MCF 10A (cell line): Measurements from ENCODE around the gene ILDR1. TPM values are rescaled to one million over a fixed set of nuclear protein-coding genes. Genes with fewer than 3 reads are reported as not detected.

Experiments used
- BruUV-seq: library from RNA; stranded (reverse); fragments of 400-500 nt; replicated peaks from 2 replicates; lab custom pipeline; 2021; lab: Mats Ljungman, UMichigan
- CTCF ChIA-PET: fragments of 300-600 bp; sonication (Branson Sonifier 250); formaldehyde crosslinking; extraction: SDS; loops from one replicate; lab custom pipeline; 2021; ENCODE audit warnings: antibody characterized with exemption, inconsistent platforms; lab: Yijun Ruan, JAX
- POLR2A ChIA-PET: fragments of 300-600, 350-650 bp; sonication (Branson Sonifier 250); formaldehyde crosslinking; extraction: SDS; loops from one replicate; lab custom pipeline; 2020; ENCODE audit warnings: antibody characterized with exemption, inconsistent platforms; lab: Yijun Ruan, JAX
- DNase-seq: peaks from one replicate; pipeline ENCODE4 v3.0.0-alpha.2; 2018; ENCODE audit not compliant: unreplicated experiment
- H3K27ac Mint-ChIP-seq: one replicate; pipeline ENCODE4 v1.8.0; 2022; ENCODE audit warnings: mild to moderate bottlenecking, low read depth, mixed read lengths; ENCODE audit not compliant: unreplicated experiment
- H3K27me3 Mint-ChIP-seq: one replicate; pipeline ENCODE4 v1.8.0; 2022; ENCODE audit warnings: mixed read lengths; ENCODE audit not compliant: insufficient read depth, unreplicated experiment
- H3K36me3 Mint-ChIP-seq: one replicate; pipeline ENCODE4 v1.8.0; 2022; ENCODE audit warnings: mild to moderate bottlenecking, moderate library complexity, mixed read lengths; ENCODE audit not compliant: insufficient read depth, unreplicated experiment
- H3K4me1 Mint-ChIP-seq: one replicate; pipeline ENCODE4 v1.8.0; 2022; ENCODE audit warnings: mixed read lengths; ENCODE audit not compliant: insufficient read depth, unreplicated experiment
- H3K4me3 Mint-ChIP-seq: one replicate; pipeline ENCODE4 v1.8.0; 2022; ENCODE audit warnings: mild to moderate bottlenecking, moderate library complexity, mixed read lengths; ENCODE audit not compliant: unreplicated experiment
- H3K9me3 Mint-ChIP-seq: one replicate; pipeline ENCODE4 v1.8.0; 2022; ENCODE audit warnings: mixed read lengths; ENCODE audit not compliant: unreplicated experiment
- CTCF ChIP-seq: fragments of 200-600 bp; IDR thresholded peaks from one replicate; pipeline ENCODE4 v1.8.0; 2022; ENCODE audit warnings: antibody characterized with exemption, mild to moderate bottlenecking; ENCODE audit not compliant: unreplicated experiment
- intact Hi-C: fragments of 100-400 bp; cut with micrococcal nuclease; formaldehyde crosslinking; loops from 2 replicates; pipeline ENCODE4 v1.14.1; 2022
- total RNA-seq: library from RNA; stranded (reverse); gene quantifications from 2 replicates; pipeline ENCODE4 v1.2.3, GENCODE V29; 2022

The ILDR1 gene
- total RNA-seq, 1 experiment from 2014 or later: 0.23 TPM

- H3K4me1 Mint-ChIP-seq: no peaks in the 10 kb centered on the region
- CTCF ChIA-PET: interaction anchor here (0.6 kb wide), 2 partner anchors 20 to 32 kb away, joined by 3 read pairs; no protein-coding TSS in a partner anchor
- peaks cover 6% of the 10 kb centered on the region for H3K9me3 Mint-ChIP-seq
- DNase-seq: no peak
- intact Hi-C loops: no loop called here
- POLR2A ChIA-PET: no interaction called here
- no peaks in the 10 kb centered on the region for H3K36me3 Mint-ChIP-seq
- TF ChIP-seq CTCF: no peak
- BruUV-seq: no TSS peak
- no peaks in the 10 kb centered on the region for H3K27me3 Mint-ChIP-seq
- H3K27ac Mint-ChIP-seq: no peak overlapping the region
- no peak overlapping the region for H3K4me3 Mint-ChIP-seq
These were observed 58.4 kb downstream of the ILDR1 start for GRCh38 chr3:121963608-121964007.

DNA sequence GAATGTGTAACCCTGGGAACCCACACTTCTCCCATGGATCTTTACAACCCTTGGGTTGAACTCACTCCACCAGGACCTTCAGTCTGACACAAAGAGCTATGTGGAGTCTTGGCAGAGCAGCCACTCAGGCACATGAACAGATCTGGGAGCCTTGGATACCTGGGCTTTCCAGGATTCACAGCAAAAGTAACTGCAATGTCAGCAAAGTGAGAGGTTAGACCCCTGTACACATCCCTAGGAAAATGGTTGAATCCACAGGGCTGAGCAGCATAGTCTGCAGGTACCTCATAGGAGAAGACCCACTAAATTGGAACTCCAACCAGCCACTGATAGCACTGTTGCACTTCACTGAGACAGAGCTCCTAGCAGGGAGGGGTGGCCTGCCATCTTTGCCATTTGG, 59.6 kb downstream of the ILDR1 start:
- no peak for DNase-seq
- CTCF ChIA-PET: no interaction called here
- H3K4me3 Mint-ChIP-seq: no peak overlapping the region
- no peaks in the 10 kb centered on the region for H3K27me3 Mint-ChIP-seq
- no TSS peak for BruUV-seq
- no peaks in the 10 kb centered on the region for H3K4me1 Mint-ChIP-seq
- POLR2A ChIA-PET: no interaction called here
- no peaks in the 10 kb centered on the region for H3K36me3 Mint-ChIP-seq
- no peak for TF ChIP-seq CTCF
- H3K9me3 Mint-ChIP-seq: peaks cover 6% of the 10 kb centered on the region
- intact Hi-C loops: no loop called here
- H3K27ac Mint-ChIP-seq: no peak overlapping the region

- no TSS peak for BruUV-seq
- CTCF ChIA-PET: no interaction called here
- H3K27ac Mint-ChIP-seq: no peak overlapping the region
- DNase-seq: no peak
- no peak for TF ChIP-seq CTCF
- H3K4me1 Mint-ChIP-seq: no peaks in the 10 kb centered on the region
- intact Hi-C loops: no loop called here
- H3K27me3 Mint-ChIP-seq: no peaks in the 10 kb centered on the region
- no peak overlapping the region for H3K4me3 Mint-ChIP-seq
- peaks cover 6% of the 10 kb centered on the region for H3K9me3 Mint-ChIP-seq
- no peaks in the 10 kb centered on the region for H3K36me3 Mint-ChIP-seq
- POLR2A ChIA-PET: interaction anchor here (0.7 to 0.9 kb wide), 2 partner anchors 13 to 67 kb away, joined by 3 read pairs; no protein-coding TSS in a partner anchor
These were observed 60.8 kb downstream of the ILDR1 start for GRCh38 chr3:121961283-121961682.

DNA sequence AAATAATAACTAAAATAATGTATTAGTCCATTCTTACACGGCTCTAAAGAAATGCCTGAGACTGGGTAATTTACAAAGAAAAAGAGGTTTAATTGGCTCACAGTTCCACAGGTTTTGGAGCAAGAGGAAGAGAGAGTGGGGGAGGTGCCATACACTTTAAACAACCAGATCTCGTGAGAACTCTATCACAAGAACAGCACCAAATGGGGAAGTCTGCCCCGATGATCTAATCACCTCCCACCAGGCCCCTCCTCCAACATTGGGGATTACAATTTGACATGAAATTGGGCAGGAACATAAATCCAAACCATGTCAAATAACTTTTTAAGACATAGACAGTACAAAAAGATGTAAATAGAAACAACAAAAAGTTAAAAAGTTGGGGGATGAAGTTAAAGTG, 63.2 kb downstream of the ILDR1 start:
- intact Hi-C loops: no loop called here
- BruUV-seq: no TSS peak
- TF ChIP-seq CTCF: no peak
- H3K36me3 Mint-ChIP-seq: no peaks in the 10 kb centered on the region
- peaks cover 6% of the 10 kb centered on the region for H3K9me3 Mint-ChIP-seq
- no peak for DNase-seq
- H3K4me1 Mint-ChIP-seq: no peaks in the 10 kb centered on the region
- ChIA-PET POLR2A (no interaction called here), CTCF (no interaction called here)
- H3K27me3 Mint-ChIP-seq: no peaks in the 10 kb centered on the region
- H3K27ac Mint-ChIP-seq: no peak overlapping the region
- H3K4me3 Mint-ChIP-seq: no peak overlapping the region
